ENCODE data around the gene CPS1. TPM values are rescaled to one million over a fixed set of nuclear protein-coding genes. Genes with fewer than 3 reads are reported as not detected.

Gene CPS1
- total RNA-seq, 2 experiments from 2014 or later = 2.6 to 3.2 TPM

GRCh38 chr2:210623506-210623905, 67.1 kb downstream of the CPS1 start:
- intact Hi-C loops (cut with micrococcal nuclease) = no loop called here
- H3K4me1 Mint-ChIP-seq (ENCODE audit: low read depth) = no peaks in the 10 kb centered on the region
- no peak for DNase-seq
- no peak overlapping the region for H3K4me3 Mint-ChIP-seq
- H3K9me3 Mint-ChIP-seq = no peaks in the 10 kb centered on the region
- TF ChIP-seq CTCF (IDR thresholded peaks at IDR 0.05) = no peak
- ChIA-PET POLR2A (no interaction called here), CTCF (no interaction called here)
- H3K27ac Mint-ChIP-seq = no peak overlapping the region
- ATAC-seq = no peak
- H3K36me3 Mint-ChIP-seq (ENCODE audit: low read depth) = no peaks in the 10 kb centered on the region
- H3K27me3 Mint-ChIP-seq = no peaks in the 10 kb centered on the region

DNA sequence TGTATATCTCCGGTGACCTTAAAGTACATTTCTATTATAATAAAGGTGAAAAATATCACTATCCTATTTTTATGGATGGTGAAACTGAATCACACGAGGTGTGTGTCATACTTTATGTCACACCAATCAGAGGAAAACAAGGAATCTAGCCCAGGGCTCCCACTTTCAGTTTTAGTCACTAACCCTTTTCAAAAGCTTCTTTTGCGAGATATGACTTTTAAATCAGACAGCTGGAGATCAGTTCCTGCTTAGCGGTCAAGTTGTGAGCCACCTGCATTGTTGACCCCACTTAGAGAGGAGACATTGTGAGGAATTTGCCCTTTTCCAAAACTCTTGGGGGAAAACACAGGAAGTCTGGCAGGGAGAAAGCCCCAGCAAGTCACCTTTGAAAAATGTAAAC, 70.5 kb downstream of the CPS1 start:
- ChIA-PET CTCF (no interaction called here), POLR2A (no interaction called here)
- H3K27me3 Mint-ChIP-seq = no peaks in the 10 kb centered on the region
- ATAC-seq (no peak), DNase-seq (no peak)
- H3K9me3 Mint-ChIP-seq = no peaks in the 10 kb centered on the region
- intact Hi-C loops (cut with micrococcal nuclease) = no loop called here
- no peak overlapping the region for H3K4me3 Mint-ChIP-seq
- H3K4me1 Mint-ChIP-seq (ENCODE audit: low read depth) = no peaks in the 10 kb centered on the region
- TF ChIP-seq CTCF (IDR thresholded peaks at IDR 0.05) = no peak
- no peak overlapping the region for H3K27ac Mint-ChIP-seq
- no peaks in the 10 kb centered on the region for H3K36me3 Mint-ChIP-seq (ENCODE audit: low read depth)

- Mint-ChIP-seq H3K27ac (no peak overlapping the region), H3K9me3 (no peaks in the 10 kb centered on the region), H3K36me3 (ENCODE audit: low read depth) (no peaks in the 10 kb centered on the region), H3K27me3 (no peaks in the 10 kb centered on the region), H3K4me1 (ENCODE audit: low read depth) (no peaks in the 10 kb centered on the region), H3K4me3 (no peak overlapping the region)
- ChIA-PET POLR2A (no interaction called here), CTCF (no interaction called here)
- DNase-seq (no peak), ATAC-seq (no peak)
- TF ChIP-seq CTCF (IDR thresholded peaks at IDR 0.05) = no peak
- intact Hi-C loops (cut with micrococcal nuclease) = no loop called here
Observed at GRCh38 chr2:210630873-210631560, 74.6 kb downstream of the CPS1 start.

GRCh38 chr2:210633699-210634098, 77.3 kb downstream of the CPS1 start:
- CTCF ChIA-PET = interaction anchor here (0.6 kb wide), 1 partner anchor 362 kb away, joined by 3 read pairs; no protein-coding TSS in a partner anchor
- Mint-ChIP-seq H3K4me3 (no peak overlapping the region), H3K36me3 (ENCODE audit: low read depth) (no peaks in the 10 kb centered on the region), H3K4me1 (ENCODE audit: low read depth) (no peaks in the 10 kb centered on the region), H3K27me3 (no peaks in the 10 kb centered on the region), H3K9me3 (no peaks in the 10 kb centered on the region), H3K27ac (no peak overlapping the region)
- intact Hi-C loops (cut with micrococcal nuclease) = no loop called here
- DNase-seq (no peak), ATAC-seq (no peak)
- POLR2A ChIA-PET = no interaction called here
- no peak for TF ChIP-seq CTCF (IDR thresholded peaks at IDR 0.05)

GRCh38 chr2:210635257-210635656, 78.9 kb downstream of the CPS1 start:
- Mint-ChIP-seq H3K4me3 (no peak overlapping the region), H3K9me3 (no peaks in the 10 kb centered on the region), H3K36me3 (ENCODE audit: low read depth) (no peaks in the 10 kb centered on the region), H3K27me3 (no peaks in the 10 kb centered on the region), H3K4me1 (ENCODE audit: low read depth) (no peaks in the 10 kb centered on the region), H3K27ac (no peak overlapping the region)
- TF ChIP-seq CTCF (IDR thresholded peaks at IDR 0.05) = no peak
- intact Hi-C loops (cut with micrococcal nuclease) = no loop called here
- CTCF ChIA-PET = no interaction called here
- no peak for DNase-seq
- POLR2A ChIA-PET = no interaction called here
- ATAC-seq = no peak
